Pancreas (tissue), 10 donors: ENCODE measurements around the gene REXO1. TPM values are rescaled to one million over a fixed set of nuclear protein-coding genes. Genes with fewer than 3 reads are reported as not detected.
A peak's percentile ranks its signal among the peaks of the same experiment; 100 is the strongest.
"Not testable (repeated sequence)": the region's sequence is repeated elsewhere in the genome, so short reads cannot be mapped to it uniquely, and the experiment has no call there.

Experiments
- ATAC-seq, 4 donors: fragments of 200-7000 bp; cut with Tn5 transposase; one replicate each; pipeline versions ENCODE4 v1.8.0 to v1.9.1; 2020; ENCODE audit warnings: mild to moderate bottlenecking in 4 of 4, moderate library complexity in 4 of 4
- DNase-seq, 6 donors: peaks; one replicate each; pipeline ENCODE4 v3.0.0-alpha.2; 2020
- FAIRE-seq: peaks from 2 replicates; lab custom pipeline; 2012; peaks lifted over from hg19 to GRCh38; lab: Jason Lieb, UNC
- H3K27ac ChIP-seq, 4 donors: fragments of 200-600 bp; sonication (generic); 1 replicate in 3 of 4; 2 replicates in 1 of 4; pipeline versions ENCODE4 v1.5.0 to v1.8.0; 2020
- H3K27me3 ChIP-seq, 4 donors: fragments of 200-600 bp; one replicate each; pipeline ENCODE4 v1.8.0; 2021
- H3K36me3 ChIP-seq, 3 donors: fragments of 200-600 bp; sonication (generic) in 1 of 3; one replicate each; pipeline versions ENCODE4 v1.5.0 to v1.8.0; 2020 to 2021
- H3K4me1 ChIP-seq, 3 donors: fragments of 200-600 bp; one replicate each; pipeline ENCODE4 v1.8.0; 2021
- H3K4me3 ChIP-seq, 4 donors: fragments of 200-600 bp; sonication (generic) in 2 of 4; one replicate each; pipeline versions ENCODE4 v1.5.0 to v1.8.0; 2020 to 2021
- H3K9me3 ChIP-seq, 4 donors: fragments of 200-600 bp; one replicate each; pipeline ENCODE4 v1.8.0; 2021
- WGBS, 2 donors: extraction: QIAGEN DNeasy Blood & Tissue Kit; methylation state at CpG; one replicate each; pipeline ENCODE4 v1.1.7; 2013; 5-methylcytosine and 5-hydroxymethylcytosine counted together
- intact Hi-C, 3 donors: fragments of 100-400 bp; cut with DNase I; formaldehyde crosslinking; loops; one replicate each; pipeline versions ENCODE4 v1.11.1 to v1.14.2; 2022
- polyA plus RNA-seq, 2 donors: library from polyadenylated mRNA; stranded (reverse); fragments of 200-250 nt; gene quantifications; one replicate each; pipeline ENCODE4 v1.2.3, GENCODE V29; 2013
- total RNA-seq, 6 donors: library from RNA; stranded (reverse); fragmentation: NEBNext Ultra II Directional in 4 of 6; extraction: Animal tissue kit (Norgen Biotek cat#: 25700) in 4 of 6; gene quantifications; one replicate each; pipeline versions ENCODE4 v1.2.1 to v1.2.4, GENCODE V29; 2021 to 2023
- TF ChIP-seq, protein P1 (sequence below), 4 donors: fragments of 200-600 bp; sonication (generic) in 3 of 4; IDR thresholded peaks; one replicate each; pipeline versions ENCODE4 v1.5.0 to v1.8.0; 2021; ENCODE audit warnings: antibody characterized with exemption in 4 of 4
- donor health status: healthy with polysubstance abuse.
- donor health status: DM: no; HTN: no; CAD: no; lungs with moderate emphysema.
- donor health status: DM: no; HTN: no; CAD: no.
- donor health status: control.
- donor health status: control.
- donor health status: Bipolar disorder and iron deficiency.
- donor health status: DM: yes; HTN: yes; CAD: no.
- donor health status: DM: no; HTN: no; CAD: no.
- donor health status: DM: no; HTN: no; CAD: no.
- donor health status: DM: yes; HTN: yes; CAD: no.

The REXO1 gene
- total and polyA plus RNA-seq, 8 donors = 10.5 to 42.2 (median 16.0) TPM

- no peak for FAIRE-seq
- WGBS, 2 donors = 64 to 71% methylated on average over 24 to 25 of the region's 25 CpGs
- no peak overlapping the region for H3K27ac ChIP-seq
- intact Hi-C loops = no loop called here
- no peaks in the 10 kb centered on the region for H3K9me3 ChIP-seq
- TF ChIP-seq, protein P1, sequence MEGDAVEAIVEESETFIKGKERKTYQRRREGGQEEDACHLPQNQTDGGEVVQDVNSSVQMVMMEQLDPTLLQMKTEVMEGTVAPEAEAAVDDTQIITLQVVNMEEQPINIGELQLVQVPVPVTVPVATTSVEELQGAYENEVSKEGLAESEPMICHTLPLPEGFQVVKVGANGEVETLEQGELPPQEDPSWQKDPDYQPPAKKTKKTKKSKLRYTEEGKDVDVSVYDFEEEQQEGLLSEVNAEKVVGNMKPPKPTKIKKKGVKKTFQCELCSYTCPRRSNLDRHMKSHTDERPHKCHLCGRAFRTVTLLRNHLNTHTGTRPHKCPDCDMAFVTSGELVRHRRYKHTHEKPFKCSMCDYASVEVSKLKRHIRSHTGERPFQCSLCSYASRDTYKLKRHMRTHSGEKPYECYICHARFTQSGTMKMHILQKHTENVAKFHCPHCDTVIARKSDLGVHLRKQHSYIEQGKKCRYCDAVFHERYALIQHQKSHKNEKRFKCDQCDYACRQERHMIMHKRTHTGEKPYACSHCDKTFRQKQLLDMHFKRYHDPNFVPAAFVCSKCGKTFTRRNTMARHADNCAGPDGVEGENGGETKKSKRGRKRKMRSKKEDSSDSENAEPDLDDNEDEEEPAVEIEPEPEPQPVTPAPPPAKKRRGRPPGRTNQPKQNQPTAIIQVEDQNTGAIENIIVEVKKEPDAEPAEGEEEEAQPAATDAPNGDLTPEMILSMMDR (IDR thresholded peaks at IDR 0.05) = no peak
- peaks cover 0 to 13% (median 10%) of the 10 kb centered on the region in 3 donors for H3K4me1 ChIP-seq
- peaks cover 0 to 5% (median 0%) of the 10 kb centered on the region in 3 donors for H3K36me3 ChIP-seq
- ATAC-seq = no peak
- no peaks in the 10 kb centered on the region for H3K27me3 ChIP-seq
- no peak for DNase-seq
- peak overlapping the region in 1 of 4 donors; percentile 90 for H3K4me3 ChIP-seq
These were observed 34.8 kb upstream of the REXO1 start for GRCh38 chr19:1882786-1883692.

- no peaks in the 10 kb centered on the region for H3K9me3 ChIP-seq
- peak overlapping the region in 1 of 4 donors; percentile 90 for H3K4me3 ChIP-seq
- TF ChIP-seq, protein P1 (IDR thresholded peaks at IDR 0.05) = no peak
- WGBS, 2 donors = 77% methylated on average over 31 of the region's 31 CpGs
- H3K4me1 ChIP-seq = peaks cover 0 to 13% (median 10%) of the 10 kb centered on the region in 3 donors
- DNase-seq (no peak), FAIRE-seq (no peak), ATAC-seq (no peak)
- intact Hi-C loops = no loop called here
- H3K27ac ChIP-seq = peak overlapping the region in 1 of 4 donors; percentile 28
- peaks cover 0 to 5% (median 0%) of the 10 kb centered on the region in 3 donors for H3K36me3 ChIP-seq
- H3K27me3 ChIP-seq = no peaks in the 10 kb centered on the region
These were observed 34.0 kb upstream of the REXO1 start for GRCh38 chr19:1882089-1882785.

- H3K4me3 ChIP-seq, FAIRE-seq, H3K36me3 ChIP-seq, H3K9me3 ChIP-seq, ATAC-seq, DNase-seq, H3K27me3 ChIP-seq, intact Hi-C loops: not testable (repeated sequence)
- H3K27ac ChIP-seq = peak overlapping the region in 1 of 4 donors; percentile 28
- H3K4me1 ChIP-seq = peaks cover 0 to 14% (median 10%) of the 10 kb centered on the region in 3 donors
- WGBS, 2 donors = 73 to 75% methylated on average over 19 to 43 of the region's 44 CpGs
These were observed 33.3 kb upstream of the REXO1 start for GRCh38 chr19:1881393-1882088.

DNA sequence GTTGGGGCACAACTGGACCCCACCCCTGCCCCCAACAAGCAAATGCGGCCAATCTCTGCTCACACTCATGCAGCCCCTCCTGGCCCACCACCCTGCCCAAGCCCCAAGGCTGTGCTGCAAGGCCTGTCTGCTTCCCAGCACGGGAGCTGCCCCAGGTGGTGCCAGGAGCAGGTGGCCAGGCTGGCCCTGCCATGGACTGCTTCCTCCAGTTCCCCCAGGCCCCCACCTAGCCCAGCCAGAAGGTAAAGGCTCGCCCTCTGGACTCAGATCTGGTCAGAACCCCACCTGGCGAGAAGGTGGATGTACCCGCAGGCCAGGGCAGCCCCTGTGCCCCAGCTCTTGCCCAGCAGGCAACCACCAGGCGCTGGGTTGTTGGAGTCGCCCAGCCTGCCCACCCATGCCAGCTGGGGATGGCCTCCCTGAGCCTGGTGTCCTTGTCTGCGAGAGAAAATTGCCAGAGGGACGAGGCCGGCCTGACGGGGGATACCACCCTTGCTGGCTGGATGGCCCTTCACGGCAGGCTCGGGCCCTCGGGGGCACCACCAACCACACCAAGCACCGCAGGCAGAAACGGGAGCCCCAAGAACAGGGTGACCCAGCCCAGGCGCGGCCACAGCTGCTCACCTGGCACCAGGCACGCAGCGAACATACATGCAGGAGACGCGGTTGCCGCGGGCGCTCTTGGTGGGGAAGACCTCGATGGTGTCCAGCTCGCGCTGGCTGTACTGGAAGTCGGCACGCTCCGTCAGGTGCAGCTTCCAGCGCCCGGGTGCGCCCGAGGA is 32.5 kb upstream of the REXO1 start:
- Histone ChIP-seq H3K36me3 (peaks cover 0 to 5% (median 0%) of the 10 kb centered on the region in 3 donors), H3K27me3 (no peaks in the 10 kb centered on the region), H3K4me1 (peaks cover 0 to 18% (median 10%) of the 10 kb centered on the region in 3 donors), H3K4me3 (no peak overlapping the region), H3K9me3 (no peaks in the 10 kb centered on the region), H3K27ac (no peak overlapping the region)
- peak in 1 of 6 donors; percentile 80 for DNase-seq
- no peak for FAIRE-seq
- no peak for ATAC-seq
- intact Hi-C loops = no loop called here
- TF ChIP-seq, protein P1 (IDR thresholded peaks at IDR 0.05) = no peak
- 88 to 91% methylated on average over 19 to 34 of the region's 35 CpGs for WGBS, 2 donors

- FAIRE-seq, H3K27ac ChIP-seq, H3K4me3 ChIP-seq, H3K9me3 ChIP-seq, H3K27me3 ChIP-seq, H3K36me3 ChIP-seq, ATAC-seq, intact Hi-C loops: not testable (repeated sequence)
- H3K4me1 ChIP-seq = peaks cover 0 to 18% (median 10%) of the 10 kb centered on the region in 3 donors
- WGBS, 2 donors = 85 to 87% methylated on average over 13 to 17 of the region's 17 CpGs
- DNase-seq = peak in 1 of 6 donors; percentile 74
These were observed 31.7 kb upstream of the REXO1 start for GRCh38 chr19:1879982-1880381.

- DNase-seq, H3K27me3 ChIP-seq, H3K36me3 ChIP-seq, ATAC-seq, H3K4me3 ChIP-seq, FAIRE-seq, H3K9me3 ChIP-seq, H3K27ac ChIP-seq, intact Hi-C loops: not testable (repeated sequence)
- 76 to 80% methylated on average over 7 to 8 of the region's 8 CpGs for WGBS, 2 donors
- H3K4me1 ChIP-seq = peaks cover 7 to 23% (median 10%) of the 10 kb centered on the region in 3 donors
These were observed 30.3 kb upstream of the REXO1 start for GRCh38 chr19:1878583-1878982.

DNA sequence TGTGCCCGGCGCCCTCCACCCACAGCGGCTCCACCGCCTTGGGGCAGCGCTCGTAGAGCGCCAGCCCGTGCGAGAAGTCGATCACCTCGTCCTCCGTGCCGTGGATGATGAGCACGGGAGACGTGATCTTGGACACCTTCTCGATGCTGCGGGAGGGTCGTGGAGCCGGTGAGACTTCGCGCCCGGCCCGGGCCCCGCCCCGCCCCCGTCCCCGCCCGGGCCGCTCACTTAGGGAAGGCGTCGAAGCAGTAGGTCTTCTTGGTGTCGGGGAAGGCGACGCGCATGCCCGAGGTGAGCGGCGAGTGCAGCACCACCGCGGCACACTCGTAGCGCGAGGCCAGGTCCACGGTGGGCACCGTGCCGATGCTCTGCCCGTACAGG is 29.0 kb upstream of the REXO1 start:
- WGBS, 2 donors = 79% methylated on average over 31 to 38 of the region's 47 CpGs
- not testable (repeated sequence) for H3K27me3 ChIP-seq, FAIRE-seq

More for the DNA sequence above, 29.0 kb upstream of the REXO1 start:
- H3K27ac ChIP-seq, intact Hi-C loops, H3K9me3 ChIP-seq, H3K36me3 ChIP-seq, H3K4me3 ChIP-seq, ATAC-seq, DNase-seq: not testable (repeated sequence)
- peaks cover 10 to 25% (median 16%) of the 10 kb centered on the region in 3 donors for H3K4me1 ChIP-seq
